Endodermal cell (in vitro differentiated cells): ENCODE measurements around the gene RPS14. TPM values are rescaled to one million over a fixed set of nuclear protein-coding genes. Genes with fewer than 3 reads are reported as not detected.

Source experiments
- DNase-seq: peaks from one replicate; pipeline ENCODE4 v3.0.0-alpha.2; 2017
- H3K27ac ChIP-seq: 2 replicates; pipeline ENCODE4 v1.5.1; 2013; ENCODE audit warnings: mild to moderate bottlenecking, low read depth, low read length, moderate library complexity
- H3K27me3 ChIP-seq: 2 replicates; pipeline ENCODE4 v1.6.1; 2013; ENCODE audit warnings: mild to moderate bottlenecking, low read length, moderate library complexity; ENCODE audit not compliant: insufficient read depth, control insufficient read depth, poor library complexity, severe bottlenecking
- H3K36me3 ChIP-seq: 2 replicates; pipeline ENCODE4 v1.7.0; 2013; ENCODE audit warnings: mild to moderate bottlenecking, low read length, moderate library complexity; ENCODE audit not compliant: control insufficient read depth, insufficient read depth
- H3K4me1 ChIP-seq: one replicate; pipeline ENCODE4 v1.7.0; 2013; ENCODE audit warnings: low read length; ENCODE audit not compliant: control insufficient read depth, insufficient read depth
- H3K4me3 ChIP-seq: 2 replicates; pipeline ENCODE4 v1.5.1; 2013; ENCODE audit warnings: mild to moderate bottlenecking, low read length, moderate library complexity
- H3K9ac ChIP-seq: 2 replicates; pipeline ENCODE4 v1.6.1; 2013; ENCODE audit warnings: mild to moderate bottlenecking, low read length, moderate library complexity; ENCODE audit not compliant: poor library complexity, severe bottlenecking; ENCODE audit errors: extremely low read depth
- H3K9me3 ChIP-seq: 2 replicates; pipeline ENCODE4 v1.6.1; 2013; ENCODE audit warnings: mild to moderate bottlenecking, low read length, moderate library complexity; ENCODE audit not compliant: control insufficient read depth
- H3K27ac Mint-ChIP-seq: 2 replicates; pipeline ENCODE4 v1.8.0; 2020; ENCODE audit warnings: mixed read lengths
- H3K27me3 Mint-ChIP-seq: 2 replicates; pipeline ENCODE4 v1.8.0; 2021; ENCODE audit warnings: mild to moderate bottlenecking, mixed read lengths; ENCODE audit not compliant: insufficient read depth
- H3K36me3 Mint-ChIP-seq: 2 replicates; pipeline ENCODE4 v1.8.0; 2020; ENCODE audit warnings: low read depth, mixed read lengths
- H3K4me1 Mint-ChIP-seq: 2 replicates; pipeline ENCODE4 v1.8.0; 2020; ENCODE audit warnings: mixed read lengths
- H3K4me3 Mint-ChIP-seq: 2 replicates; pipeline ENCODE4 v1.8.0; 2020; ENCODE audit warnings: mild to moderate bottlenecking, moderate library complexity, mixed read lengths
- H3K9me3 Mint-ChIP-seq: 2 replicates; pipeline ENCODE4 v1.8.0; 2020; ENCODE audit warnings: mild to moderate bottlenecking, mixed read lengths
- CTCF ChIP-seq: fragments of 200-600 bp; sonication (generic); conservative IDR thresholded peaks from 2 replicates; pipeline ENCODE4 v1.5.0; 2021; ENCODE audit warnings: antibody characterized with exemption, mild to moderate bottlenecking
- WGBS, 2 experiments: methylation state at CpG; one replicate each; pipeline versions ENCODE4 v1.1.5 to v1.1.7; 2013; ENCODE audit warnings: missing lambda C conversion rate in 2 of 2, mixed read lengths in 1 of 2; ENCODE audit not compliant: insufficient coverage in 1 of 2, insufficient read length in 1 of 2; 5-methylcytosine and 5-hydroxymethylcytosine counted together
- total RNA-seq, 2 donors: library from RNA; stranded (reverse); fragmentation: NEBNext Ultra II Directional in 1 of 2; extraction: Animal tissue kit (Norgen Biotek cat#: 25700) in 1 of 2; gene quantifications; 2 replicates in 1 of 2; 3 replicates in 1 of 2; pipeline ENCODE4 v1.2.1, GENCODE V29; 2021

RPS14 gene
- total RNA-seq, 2 donors from 2014 or later = 2,313 to 2,316 TPM

- H3K36me3 Mint-ChIP-seq = peaks cover 30% of the 10 kb centered on the region
- no peaks in the 10 kb centered on the region for H3K9me3 ChIP-seq
- no peaks in the 10 kb centered on the region for H3K4me1 Mint-ChIP-seq
- no peaks in the 10 kb centered on the region for H3K9me3 Mint-ChIP-seq
- no peak overlapping the region for H3K9ac ChIP-seq
- H3K4me3 Mint-ChIP-seq = no peak overlapping the region
- no peaks in the 10 kb centered on the region for H3K4me1 ChIP-seq
- H3K27ac ChIP-seq = no peak overlapping the region
- no peaks in the 10 kb centered on the region for H3K27me3 Mint-ChIP-seq
- H3K36me3 ChIP-seq = peaks cover 27% of the 10 kb centered on the region
- 94 to 95% methylated on average over 6 to 12 of the region's 12 CpGs for WGBS, 2 experiments
- no peak for TF ChIP-seq CTCF
- DNase-seq = no peak
- no peaks in the 10 kb centered on the region for H3K27me3 ChIP-seq
- H3K27ac Mint-ChIP-seq = no peak overlapping the region
- H3K4me3 ChIP-seq = no peak overlapping the region
These were observed 46.6 kb downstream of the RPS14 start for GRCh38 chr5:150402901-150403342.

- peaks cover 33% of the 10 kb centered on the region for H3K36me3 ChIP-seq
- H3K9me3 ChIP-seq = no peaks in the 10 kb centered on the region
- Mint-ChIP-seq H3K9me3 (no peaks in the 10 kb centered on the region), H3K36me3 (peaks cover 36% of the 10 kb centered on the region), H3K27me3 (no peaks in the 10 kb centered on the region), H3K4me3 (no peak overlapping the region), H3K27ac (no peak overlapping the region), H3K4me1 (no peaks in the 10 kb centered on the region)
- H3K27me3 ChIP-seq = no peaks in the 10 kb centered on the region
- TF ChIP-seq CTCF = no peak
- no peak for DNase-seq
- WGBS, 2 experiments = 92 to 93% methylated on average over 2 to 4 of the region's 4 CpGs
- H3K4me3 ChIP-seq = no peak overlapping the region
- no peak overlapping the region for H3K9ac ChIP-seq
- H3K4me1 ChIP-seq = no peaks in the 10 kb centered on the region
- H3K27ac ChIP-seq = no peak overlapping the region
These were observed 47.2 kb downstream of the RPS14 start for GRCh38 chr5:150402229-150402773.

- Histone ChIP-seq H3K9ac (no peak overlapping the region), H3K27me3 (no peaks in the 10 kb centered on the region), H3K4me1 (no peaks in the 10 kb centered on the region), H3K4me3 (no peak overlapping the region), H3K27ac (no peak overlapping the region), H3K9me3 (no peaks in the 10 kb centered on the region), H3K36me3 (peaks cover 39% of the 10 kb centered on the region)
- no peak overlapping the region for H3K4me3 Mint-ChIP-seq
- H3K4me1 Mint-ChIP-seq = no peaks in the 10 kb centered on the region
- no peak for DNase-seq
- TF ChIP-seq CTCF = no peak
- WGBS, 2 experiments = 92 to 98% methylated on average over 7 to 11 of the region's 11 CpGs
- no peaks in the 10 kb centered on the region for H3K9me3 Mint-ChIP-seq
- H3K27ac Mint-ChIP-seq = no peak overlapping the region
- peaks cover 40% of the 10 kb centered on the region for H3K36me3 Mint-ChIP-seq
- no peaks in the 10 kb centered on the region for H3K27me3 Mint-ChIP-seq
These were observed 47.9 kb downstream of the RPS14 start for GRCh38 chr5:150401376-150402228.
